Dermis blood vessel endothelial cell (primary cell): Measurements from ENCODE around the gene LRRN3. TPM values are rescaled to one million over a fixed set of nuclear protein-coding genes. Genes with fewer than 3 reads are reported as not detected.

Source experiments
- DNase-seq: peaks from one replicate; pipeline ENCODE4 v3.0.0; 2010
- total RNA-seq: library from RNA; depleted of rRNA; stranded (reverse); fragments of >200 nt; gene quantifications from 2 replicates; pipeline ENCODE4 v1.2.3, GENCODE V29; 2014

The LRRN3 gene
- total RNA-seq, 1 donor from 2014 or later = not detected

DNA sequence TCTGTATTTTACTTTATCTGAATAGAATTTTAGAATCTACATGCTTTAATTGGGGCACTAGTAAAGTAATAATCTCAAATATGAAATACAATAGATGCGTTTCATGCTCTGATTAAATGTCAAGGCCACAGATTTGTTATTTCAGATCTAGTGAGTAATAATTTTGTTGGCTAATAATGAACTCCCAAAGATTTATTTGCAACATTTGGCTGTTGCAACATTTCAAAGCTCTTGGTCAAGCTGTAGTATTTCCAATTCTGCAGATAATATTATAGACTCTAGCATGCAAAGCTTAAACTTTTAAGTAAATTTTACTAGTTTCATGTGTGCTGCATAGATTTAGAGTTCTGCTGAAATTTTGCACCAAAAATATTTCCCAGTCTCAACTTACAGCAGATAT lies 16.7 kb downstream of the LRRN3 start:
- no peak for DNase-seq

DNA sequence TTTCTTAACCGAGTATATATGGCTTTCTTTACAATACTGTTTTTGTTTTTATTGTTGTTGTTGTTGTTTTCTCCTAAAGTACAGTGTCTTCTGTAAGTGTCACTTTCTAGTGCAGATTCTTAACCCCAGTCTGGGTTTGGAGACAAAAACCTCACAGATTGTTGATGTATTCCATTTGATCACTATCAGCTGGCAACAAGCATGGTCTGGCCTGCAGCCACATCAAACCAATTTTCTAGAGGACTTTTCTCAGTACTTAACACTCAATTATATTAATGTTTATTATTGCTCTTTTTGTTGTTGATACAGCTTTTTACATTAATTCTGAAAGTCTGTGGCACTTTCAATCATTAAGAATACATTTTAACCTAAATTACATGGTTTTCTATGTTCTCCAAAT lies 17.1 kb downstream of the LRRN3 start:
- DNase-seq = no peak

DNA sequence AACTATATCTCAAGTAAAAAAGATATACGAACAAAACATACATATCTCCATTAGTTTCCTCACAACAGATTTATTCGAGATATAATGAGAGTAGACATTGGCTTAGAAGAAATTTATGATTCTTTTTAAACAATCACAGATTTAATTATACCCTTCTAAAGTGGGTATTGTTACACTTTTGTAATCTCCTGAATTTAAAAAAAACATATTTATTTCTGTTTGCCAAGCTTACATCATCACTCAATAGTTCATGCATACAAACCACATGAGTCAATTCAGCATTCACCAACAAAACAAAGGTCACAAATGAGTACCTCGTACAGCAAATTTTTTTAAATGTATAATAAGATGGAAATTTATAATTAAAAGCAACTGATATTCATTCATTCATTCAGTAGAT lies 17.6 kb downstream of the LRRN3 start:
- no peak for DNase-seq

DNA sequence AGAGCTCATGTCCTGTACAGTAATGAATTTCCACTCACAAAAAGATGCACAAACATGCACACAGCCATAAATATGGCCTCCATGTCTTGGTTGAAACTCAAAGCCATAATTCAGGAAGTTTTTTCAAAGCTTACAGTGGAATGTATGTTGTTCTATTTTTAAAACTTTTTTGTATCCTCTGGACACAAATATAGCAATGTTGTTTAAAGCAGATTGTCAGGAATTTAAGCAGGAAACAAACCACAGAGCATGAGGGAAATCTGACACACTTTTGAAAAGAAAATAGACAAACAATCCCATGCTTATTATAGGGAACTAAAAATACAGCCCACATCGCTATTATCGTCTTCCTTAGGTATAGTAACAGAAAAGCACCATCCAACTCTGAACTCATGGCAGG lies 21.5 kb downstream of the LRRN3 start:
- peak; percentile 20 for DNase-seq

DNA sequence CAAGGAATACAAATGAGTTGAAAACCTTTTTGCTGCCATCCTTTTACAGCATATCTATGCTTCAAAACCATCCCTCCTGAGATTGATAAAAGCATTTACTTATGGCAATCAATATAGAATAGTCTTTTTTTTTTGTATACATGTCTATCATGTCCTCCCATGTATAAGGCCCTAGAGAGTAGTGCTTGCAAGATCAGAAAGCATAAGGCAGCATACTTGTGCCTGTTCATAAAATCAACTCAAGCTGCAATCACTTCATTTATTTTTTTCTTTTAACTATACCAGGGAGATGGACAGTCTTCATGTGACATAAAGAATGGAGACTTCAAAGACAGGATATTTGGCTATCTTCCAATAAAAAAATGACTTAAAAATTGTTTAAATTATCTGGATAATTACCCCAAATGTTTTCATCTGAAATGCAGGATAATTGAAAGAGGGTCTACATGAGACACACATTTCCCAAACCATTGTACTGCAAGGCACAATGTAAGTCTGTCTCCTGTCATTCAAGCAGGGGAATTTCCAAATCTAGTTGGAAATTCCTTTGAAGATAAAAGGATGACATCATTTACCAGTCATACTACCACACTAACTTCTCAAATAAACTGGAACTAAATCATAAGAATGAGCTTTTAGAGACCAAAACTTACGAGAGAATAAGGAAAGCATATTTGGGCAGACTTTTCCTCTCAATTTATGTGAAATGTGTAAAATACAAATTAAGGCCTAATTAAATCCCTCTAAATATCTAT lies 22.5 kb downstream of the LRRN3 start:
- peak; percentile 59 for DNase-seq

DNA sequence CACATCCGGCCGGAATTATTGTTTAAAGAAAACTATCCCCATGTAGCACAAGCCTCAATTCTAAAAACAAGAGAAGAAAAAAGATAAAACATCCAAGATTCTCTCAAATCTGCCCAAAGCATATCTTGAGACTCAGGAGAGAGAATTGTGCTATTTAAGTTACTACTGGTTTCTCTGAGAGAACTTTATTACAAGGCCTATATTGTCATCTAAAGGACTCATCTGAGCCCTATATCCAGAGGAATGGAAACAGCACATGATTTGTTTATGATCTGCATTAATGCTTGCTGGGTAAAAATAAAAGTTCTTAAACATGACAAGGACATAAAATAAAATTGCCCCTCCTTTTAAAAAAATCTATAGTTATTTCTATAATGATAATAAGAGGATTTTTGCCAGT lies 25.0 kb downstream of the LRRN3 start:
- DNase-seq = no peak

DNA sequence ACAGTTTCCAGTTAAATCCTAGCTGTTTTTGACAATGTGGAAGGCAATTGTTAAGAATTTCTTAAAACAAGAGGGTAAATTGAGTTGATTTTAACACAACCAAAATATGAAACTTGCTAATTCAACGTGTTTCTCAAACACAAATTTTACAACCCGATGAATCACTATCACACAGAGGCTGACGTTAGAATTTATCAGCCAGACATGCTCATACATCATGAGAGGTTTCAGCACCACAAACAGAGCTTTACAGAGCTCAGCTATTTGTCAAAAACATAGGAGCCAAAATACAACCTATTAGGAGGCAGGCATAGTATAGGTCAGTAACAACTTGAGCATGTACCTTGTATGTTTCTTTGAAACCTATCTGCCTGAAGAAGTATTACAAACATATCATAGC lies 36.1 kb downstream of the LRRN3 start:
- DNase-seq = peak; percentile 7

DNA sequence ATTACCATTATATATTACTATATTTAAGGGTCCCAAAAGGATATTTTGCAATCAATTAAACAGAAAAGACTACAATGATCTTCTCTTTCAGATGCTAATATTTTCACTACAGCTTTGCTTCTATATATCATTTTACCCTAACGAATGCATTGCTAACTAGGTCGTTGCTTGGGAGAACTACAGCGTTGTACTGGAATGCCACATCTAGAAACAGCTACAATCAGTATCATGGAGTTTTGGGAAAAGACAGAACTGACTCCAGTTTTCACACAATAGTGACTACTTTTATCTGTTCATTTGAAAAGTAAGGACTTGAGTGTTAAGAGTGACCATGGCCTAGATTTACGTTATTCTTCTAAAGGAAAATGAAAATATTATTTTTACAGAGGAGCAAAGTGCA lies 38.5 kb downstream of the LRRN3 start:
- no peak for DNase-seq

DNA sequence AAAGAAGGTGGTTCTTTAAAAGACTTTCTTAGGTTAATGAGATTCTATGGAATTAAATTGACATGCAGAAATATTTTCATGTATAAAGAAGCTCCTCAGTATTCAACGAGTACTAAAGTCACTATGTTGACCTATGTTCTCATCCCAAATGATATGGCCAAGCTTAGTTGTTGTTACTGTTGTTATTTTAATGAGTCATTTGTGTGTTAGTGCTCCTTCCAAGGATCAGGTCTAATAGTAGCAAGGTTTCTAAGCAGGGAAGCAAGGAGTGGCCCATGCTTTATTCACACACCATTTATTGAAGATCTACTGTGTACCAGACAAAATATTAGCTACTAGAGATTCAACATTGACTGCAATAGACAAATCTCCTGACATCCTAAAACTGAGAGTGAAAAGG lies 41.9 kb downstream of the LRRN3 start:
- no peak for DNase-seq

DNA sequence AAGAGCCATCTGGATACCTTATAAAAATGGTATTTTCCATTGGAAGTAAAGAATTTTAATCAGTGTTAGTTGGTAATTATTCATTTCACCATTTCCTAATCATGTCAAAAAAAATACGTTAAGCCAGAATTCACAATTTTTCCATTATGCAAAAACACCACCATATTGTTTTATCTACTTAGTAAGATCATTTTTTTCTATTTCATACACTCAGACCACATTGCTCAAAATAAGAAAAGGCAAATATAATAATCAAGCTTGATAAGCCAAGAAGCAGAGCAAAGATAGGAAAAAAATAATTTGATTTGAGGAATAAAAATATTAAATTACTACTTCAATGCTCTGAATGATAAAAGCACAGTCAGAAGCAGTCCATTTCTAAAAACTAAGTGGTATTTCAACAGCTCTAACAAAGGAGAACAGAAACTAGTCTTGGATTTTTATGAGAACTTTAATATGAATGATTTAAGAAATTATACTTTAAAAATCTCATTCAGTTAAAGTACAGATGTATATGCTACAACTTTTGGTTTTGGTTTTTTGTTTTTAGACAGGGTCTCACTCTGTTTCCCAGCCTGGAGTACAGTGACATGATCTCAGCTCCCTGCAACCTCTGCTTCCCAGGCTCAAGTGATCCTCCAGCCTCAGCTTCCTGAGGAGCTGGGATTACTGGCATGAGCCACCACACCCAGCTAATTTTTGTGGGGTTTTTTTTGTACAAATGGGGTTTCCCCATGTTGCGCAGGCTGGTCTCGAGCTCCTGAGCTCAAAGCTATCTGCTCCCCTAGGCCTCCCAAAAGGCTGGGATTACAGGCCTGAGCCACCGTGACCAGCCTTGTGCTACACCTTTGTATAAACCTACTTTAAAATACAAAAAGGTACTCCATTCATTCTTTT lies 46.6 kb downstream of the LRRN3 start:
- DNase-seq = peak; percentile 30

DNA sequence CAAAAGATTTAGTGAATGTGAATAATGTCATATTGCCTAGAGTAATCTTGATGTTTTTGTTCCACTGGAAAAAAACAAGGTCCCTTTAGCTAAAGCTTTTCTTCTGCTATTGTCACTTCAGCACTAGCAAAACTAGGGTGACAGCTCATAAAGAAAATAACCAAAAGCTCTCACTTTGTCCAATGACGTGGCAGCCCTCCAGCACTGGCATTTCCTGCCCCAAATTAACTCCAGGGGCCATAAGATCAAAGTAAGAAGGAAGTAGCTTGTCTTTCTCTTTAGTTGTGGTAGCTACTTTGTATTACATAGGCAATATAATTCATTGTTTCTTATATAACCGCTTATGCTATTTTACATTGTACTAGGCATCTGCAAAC lies 47.3 kb downstream of the LRRN3 start:
- DNase-seq = peak; percentile 79

DNA sequence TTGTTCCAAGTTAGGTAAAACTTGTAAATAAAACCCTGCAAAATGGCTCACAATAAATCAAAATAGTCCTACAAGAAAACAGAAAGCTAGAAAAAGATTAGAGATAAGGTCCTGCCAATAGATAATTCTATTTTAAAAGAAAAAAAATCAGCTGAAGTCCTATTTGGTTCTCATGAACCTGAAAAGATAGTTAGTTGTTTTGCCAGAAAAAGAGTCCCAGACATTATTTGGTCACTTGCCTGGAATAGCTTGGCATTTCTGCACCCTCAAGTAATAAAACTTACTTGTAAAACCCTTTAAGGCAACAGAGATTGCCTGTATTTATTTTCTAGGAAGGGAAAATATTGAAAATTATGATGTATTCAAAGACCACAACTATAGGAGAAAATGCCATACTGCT lies 47.7 kb downstream of the LRRN3 start:
- peak; percentile 2 for DNase-seq

DNA sequence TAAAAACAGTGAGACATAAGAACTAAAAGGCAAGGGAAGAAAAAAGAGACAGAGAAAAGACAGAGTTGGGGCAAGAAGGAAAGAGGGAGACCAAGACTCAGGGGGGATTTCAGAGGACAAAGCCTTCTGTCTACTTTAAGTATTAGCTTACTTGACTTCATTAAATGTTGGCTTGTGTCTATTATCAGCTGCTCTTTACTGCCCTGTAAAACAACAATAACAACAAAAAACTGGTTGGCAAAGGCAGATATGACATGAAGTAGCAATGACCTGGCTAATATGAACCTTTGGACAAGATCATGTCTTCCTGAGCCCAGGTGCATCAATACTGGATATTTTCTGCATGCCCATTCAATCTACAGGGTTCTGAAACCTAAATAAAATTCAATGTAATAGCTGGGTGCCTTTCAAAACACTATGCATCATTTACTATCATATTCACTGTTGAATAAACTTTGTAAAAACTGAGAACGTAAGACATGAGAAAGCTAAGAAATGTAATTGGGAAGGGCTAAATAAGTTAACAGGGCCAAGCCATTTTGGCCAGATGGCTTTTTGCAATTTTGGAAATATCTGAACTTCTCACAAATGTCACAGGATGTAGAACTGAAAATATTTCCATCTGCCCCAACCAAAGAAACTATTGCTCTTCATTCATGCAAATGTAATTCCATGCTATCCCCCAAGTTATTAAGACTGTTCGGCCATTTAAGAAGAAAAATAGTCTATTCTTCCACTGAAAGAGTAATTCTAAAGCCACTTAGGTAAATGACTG lies 49.4 kb downstream of the LRRN3 start:
- DNase-seq = no peak

DNA sequence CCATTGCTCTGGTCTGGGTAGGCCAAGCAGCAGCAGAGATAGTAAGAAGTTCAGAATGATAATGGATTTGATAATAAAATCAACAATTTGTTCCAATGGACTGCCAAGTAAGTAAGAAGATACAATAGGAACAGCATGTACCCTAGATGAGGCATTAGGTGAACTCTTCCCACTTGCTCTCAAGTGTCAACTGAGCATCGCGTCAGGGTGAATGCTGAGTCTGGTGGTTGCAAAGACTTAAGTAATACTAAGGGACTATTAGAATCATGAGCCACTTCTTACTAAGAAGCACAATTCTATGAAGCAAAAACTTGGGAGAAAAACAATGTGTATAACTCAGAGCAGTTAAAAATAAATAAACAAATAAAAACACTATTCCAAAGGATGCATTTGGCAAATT lies 54.5 kb downstream of the LRRN3 start:
- DNase-seq = no peak

DNA sequence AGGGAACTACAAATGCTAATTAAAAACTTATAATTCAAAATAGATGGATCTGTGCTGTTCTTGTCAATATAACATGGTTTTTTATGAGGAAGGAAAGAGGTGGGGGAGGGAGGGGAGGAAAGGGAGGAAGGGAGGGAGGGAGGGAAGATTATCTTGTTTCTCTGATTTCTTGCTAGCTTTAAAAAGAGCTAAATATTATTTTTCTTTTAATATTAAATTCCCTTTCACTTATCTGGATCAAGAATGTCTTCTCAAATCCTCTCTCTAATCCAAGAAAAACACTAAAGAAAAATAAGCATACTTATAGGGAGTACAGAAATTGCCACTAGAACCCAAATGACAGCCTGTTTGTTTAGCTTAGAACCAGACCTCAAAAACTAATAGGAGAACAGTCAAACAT lies 55.2 kb downstream of the LRRN3 start:
- no peak for DNase-seq

DNA sequence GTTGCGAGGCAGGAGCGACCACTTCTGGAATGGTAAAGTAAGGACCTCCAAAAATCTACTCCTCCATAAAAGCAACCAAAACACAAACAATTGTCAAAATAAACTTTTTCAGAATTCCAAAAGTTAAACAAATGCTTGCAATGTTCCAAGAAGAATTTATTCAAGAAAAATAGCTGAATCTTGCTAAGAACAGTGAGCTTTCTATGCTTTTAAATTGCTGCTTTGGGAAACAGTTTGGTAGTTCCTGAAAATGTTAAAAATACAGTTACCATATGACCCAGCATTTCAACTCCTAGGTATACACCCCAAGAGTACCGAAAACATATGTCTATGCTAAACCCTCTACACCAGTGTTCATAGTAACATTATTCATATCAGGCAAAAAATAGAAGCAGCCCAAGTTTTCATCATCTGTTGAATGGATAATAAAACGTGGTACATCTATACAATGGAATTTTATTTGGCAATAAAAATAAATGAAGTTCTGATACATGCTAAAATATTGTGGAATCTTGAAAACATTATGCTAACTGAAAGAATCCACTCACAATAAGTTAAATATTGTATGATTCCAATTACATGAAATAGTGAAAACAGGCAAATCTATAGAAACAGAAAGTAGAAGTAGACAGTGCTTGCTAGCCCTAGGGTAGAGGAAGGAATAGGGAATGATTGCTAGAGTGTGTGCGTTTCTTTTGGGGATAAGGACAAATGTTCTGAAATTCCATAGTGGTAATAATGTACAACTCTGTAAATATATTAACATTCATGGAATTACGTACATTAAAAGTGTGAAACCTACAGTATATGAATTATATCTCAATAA lies 57.0 kb downstream of the LRRN3 start:
- DNase-seq = no peak

DNA sequence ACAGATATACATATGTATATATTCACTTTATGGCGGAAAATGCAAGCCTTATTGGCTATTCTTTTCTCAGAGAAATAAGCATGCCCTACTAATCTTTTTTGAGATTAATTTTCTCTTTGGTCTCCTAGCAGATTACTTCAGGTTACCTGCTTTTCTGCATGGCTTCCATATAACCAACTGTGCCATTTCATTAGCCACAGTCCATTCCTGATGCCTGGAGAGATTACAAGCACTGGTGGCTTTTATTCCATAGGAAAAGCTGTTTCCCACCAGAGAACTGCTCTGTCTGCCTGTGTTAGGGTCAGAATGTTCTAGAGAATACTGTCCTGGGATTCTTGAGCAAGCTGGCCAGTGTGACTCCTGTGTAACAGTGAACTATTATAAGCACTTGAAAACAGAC lies 59.8 kb downstream of the LRRN3 start:
- no peak for DNase-seq

DNA sequence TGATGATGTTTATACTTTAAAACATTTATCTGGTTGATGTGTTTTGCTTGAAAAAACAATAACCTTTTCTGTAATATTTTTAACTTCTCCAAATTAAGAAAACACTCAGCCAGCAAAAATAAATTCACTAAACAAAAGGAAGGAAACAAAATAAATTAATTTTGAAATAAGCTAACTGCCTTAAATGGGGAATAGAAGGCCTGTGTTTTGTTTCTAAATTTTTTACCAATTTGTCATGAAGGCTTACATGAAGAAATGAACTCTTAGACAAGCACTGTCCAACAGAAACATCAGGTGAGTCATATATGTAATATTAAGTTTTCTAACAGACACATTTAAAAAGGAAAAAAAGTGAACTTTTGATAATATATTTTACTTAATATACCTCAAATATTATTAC lies 68.5 kb downstream of the LRRN3 start:
- no peak for DNase-seq

DNA sequence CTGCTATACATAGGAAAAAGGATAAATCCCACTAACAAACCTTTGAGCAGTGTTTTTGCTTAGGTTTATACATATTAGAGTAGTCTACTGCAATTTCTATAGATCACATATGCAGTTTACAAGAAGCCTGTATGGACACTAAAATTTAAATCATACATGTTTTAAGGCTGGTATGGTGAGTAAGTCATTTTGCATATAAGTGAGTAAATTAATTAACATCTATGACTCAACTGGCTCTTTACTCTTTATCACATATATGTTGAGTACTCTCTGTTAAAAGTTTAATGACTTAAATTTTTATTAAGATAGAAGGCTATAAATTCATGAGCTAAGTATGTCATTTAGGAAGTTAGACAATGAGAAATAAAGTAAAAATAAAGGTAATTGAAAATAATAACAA lies 69.4 kb downstream of the LRRN3 start:
- DNase-seq = no peak

DNA sequence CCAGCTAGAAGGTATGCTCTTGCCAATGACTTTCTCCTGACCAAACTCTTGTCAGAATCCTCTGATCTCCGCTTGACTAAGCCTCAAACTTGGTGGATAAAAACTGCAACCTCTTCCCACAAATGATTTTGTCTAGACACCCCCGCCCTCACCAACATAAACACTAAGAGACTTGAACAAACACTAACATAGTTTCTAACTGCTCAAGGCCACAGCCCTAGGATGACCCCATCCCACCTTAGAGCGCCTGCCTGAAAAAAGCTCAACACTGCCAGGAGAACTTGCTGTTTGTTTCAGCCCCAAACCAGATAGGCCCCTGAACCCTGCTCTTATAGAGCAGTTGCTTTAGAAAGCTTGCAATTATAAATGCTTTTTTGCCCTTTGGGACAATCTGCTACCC lies 71.8 kb downstream of the LRRN3 start:
- no peak for DNase-seq

DNA sequence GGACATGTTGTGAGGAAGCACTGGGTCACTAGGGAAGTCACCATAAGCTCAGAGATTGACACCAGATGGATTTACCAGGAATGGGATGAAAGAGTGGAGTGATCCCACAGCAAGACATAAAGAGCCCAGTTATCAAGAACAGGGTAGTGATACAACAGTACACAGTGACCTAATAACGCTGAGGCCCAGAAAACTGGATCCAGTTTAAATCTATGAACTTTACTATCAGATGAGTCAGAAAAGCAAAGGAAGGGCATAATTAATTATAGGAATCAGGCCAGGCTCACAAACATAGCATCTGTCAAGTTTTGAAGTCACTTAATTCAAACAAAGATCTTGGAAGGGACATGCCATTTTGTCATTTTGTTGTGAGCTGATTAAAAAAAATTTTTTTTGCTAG lies 73.5 kb downstream of the LRRN3 start:
- no peak for DNase-seq

DNA sequence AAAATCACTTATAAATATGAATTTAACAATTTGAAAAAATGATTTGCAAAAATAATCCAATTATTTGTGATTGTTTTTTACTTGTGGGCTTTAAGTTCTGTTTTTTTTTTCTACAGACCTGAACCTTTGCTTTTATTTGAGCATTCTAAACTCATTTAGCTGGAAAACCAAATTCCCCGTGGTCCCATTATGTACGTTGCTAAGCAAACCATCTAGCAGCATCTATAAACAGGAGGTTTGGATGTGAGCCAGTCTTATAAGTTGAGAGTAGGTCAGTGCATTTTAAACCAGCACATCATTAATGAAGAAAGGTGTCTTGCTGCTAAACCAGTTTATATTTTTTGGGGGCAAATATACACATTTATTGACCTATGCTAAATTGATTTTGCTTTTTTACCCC lies 77.3 kb downstream of the LRRN3 start:
- peak; percentile 18 for DNase-seq
